Cardiac muscle cell (in vitro differentiated cells and primary cell): ENCODE data around the gene EXOC3L4. TPM values are rescaled to one million over a fixed set of nuclear protein-coding genes. Genes with fewer than 3 reads are reported as not detected.
"Not testable (repeated sequence)": the region's sequence is repeated elsewhere in the genome, so short reads cannot be mapped to it uniquely, and the experiment has no call there.

Experiments used
- DNase-seq, 2 donors: peaks; one replicate each; pipeline versions ENCODE4 v3.0.0 to v3.0.0-alpha.2; 2010 to 2017; ENCODE audit warnings: low read depth in 1 of 2, low spot score in 1 of 2
- H3K27ac ChIP-seq: fragments of 200-600 bp; sonication (generic); 2 replicates; pipeline ENCODE4 v1.5.1; 2016
- H3K27me3 ChIP-seq: fragments of 200-600 bp; sonication (generic); 2 replicates; pipeline ENCODE4 v1.6.0; 2016; ENCODE audit warnings: control low read depth
- H3K36me3 ChIP-seq: fragments of 200-600 bp; sonication (generic); 2 replicates; pipeline ENCODE4 v1.5.1; 2016; ENCODE audit warnings: control low read depth
- H3K4me1 ChIP-seq: fragments of 200-600 bp; sonication (generic); 2 replicates; pipeline ENCODE4 v1.8.1; 2017; ENCODE audit warnings: low read depth, mild to moderate bottlenecking, mixed run types
- H3K4me3 ChIP-seq: fragments of 200-600 bp; sonication (generic); 2 replicates; pipeline ENCODE4 v1.5.1; 2016; ENCODE audit warnings: mild to moderate bottlenecking
- H3K9me3 ChIP-seq: fragments of 200-600 bp; sonication (generic); 2 replicates; pipeline ENCODE4 v1.5.1; 2017; ENCODE audit warnings: low read depth, mild to moderate bottlenecking, control low read depth
- polyA plus RNA-seq: library from polyadenylated mRNA; unstranded; fragments of >200 nt; fragmentation: Nextera tagmentation; extraction: Ambion mirVana; gene quantifications from 2 replicates; pipeline ENCODE4 v1.2.1, GENCODE V29; 2016
- total RNA-seq: library from RNA; depleted of rRNA; stranded (reverse); fragments of >200 nt; gene quantifications from 2 replicates; pipeline ENCODE4 v1.2.3, GENCODE V29; 2016
- TF ChIP-seq, protein P1 (sequence below): IDR thresholded peaks from 2 replicates; pipeline ENCODE4 v1.5.1; 2012; ENCODE audit warnings: low read depth, mild to moderate bottlenecking, low read length

Gene EXOC3L4
- total RNA-seq (1.7 and 5.5 TPM in 2 replicates), polyA plus RNA-seq (2.7 and 6.3 TPM in 2 replicates)

DNA sequence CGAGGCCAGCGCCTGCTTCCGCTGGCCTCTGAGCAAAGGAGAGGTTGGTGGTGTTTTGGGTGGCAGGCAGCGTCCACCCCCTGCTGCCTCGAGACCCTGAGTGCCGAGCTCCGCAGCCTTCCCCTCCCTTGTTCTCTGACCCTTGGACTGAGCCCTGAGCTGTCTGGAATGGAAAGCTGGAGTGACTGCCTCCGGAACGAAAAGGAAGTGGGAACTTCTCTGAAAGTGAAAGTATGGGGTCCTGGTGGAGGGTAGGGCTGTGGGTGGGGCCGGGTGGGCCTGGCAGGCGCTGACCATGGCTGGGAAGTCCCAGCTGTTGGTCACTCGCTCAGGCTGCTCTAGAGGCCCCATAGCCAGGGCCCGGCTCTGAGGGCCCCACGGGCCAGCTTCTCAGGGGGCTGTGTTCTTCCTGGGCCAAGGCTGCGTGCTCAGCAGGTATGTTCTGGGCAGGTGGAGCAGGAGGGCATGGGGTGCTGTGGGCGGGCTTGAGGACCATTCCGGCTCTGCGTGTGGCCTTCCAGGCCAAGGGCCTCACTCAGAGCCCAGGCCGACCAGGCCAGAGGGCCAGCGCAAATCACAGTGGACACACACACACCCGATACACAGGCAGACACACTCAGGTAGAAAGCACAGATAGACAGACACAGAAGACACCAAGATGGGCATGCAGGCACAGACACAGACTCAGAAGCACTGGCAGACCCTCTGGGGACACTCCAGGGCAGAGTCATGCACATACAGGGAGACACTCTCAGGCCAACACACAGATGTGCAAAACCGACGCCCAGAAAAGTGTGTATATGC lies at the start of gene EXOC3L4:
TSS of gene EXOC3L4 (plus strand) at position 320 of the 804 bp plus-strand sequence. CDS start 5,495 bp downstream, outside the sequence.
- Histone ChIP-seq H3K4me1 (peaks cover 8% of the 10 kb centered on the region), H3K27ac (no peak within 1 kb of the TSS), H3K9me3 (no peaks in the 10 kb centered on the region), H3K27me3 (peaks cover 6% of the 10 kb centered on the region), H3K4me3 (no peak within 1 kb of the TSS), H3K36me3 (no peaks in the 10 kb centered on the region)
- TF ChIP-seq, protein P1, sequence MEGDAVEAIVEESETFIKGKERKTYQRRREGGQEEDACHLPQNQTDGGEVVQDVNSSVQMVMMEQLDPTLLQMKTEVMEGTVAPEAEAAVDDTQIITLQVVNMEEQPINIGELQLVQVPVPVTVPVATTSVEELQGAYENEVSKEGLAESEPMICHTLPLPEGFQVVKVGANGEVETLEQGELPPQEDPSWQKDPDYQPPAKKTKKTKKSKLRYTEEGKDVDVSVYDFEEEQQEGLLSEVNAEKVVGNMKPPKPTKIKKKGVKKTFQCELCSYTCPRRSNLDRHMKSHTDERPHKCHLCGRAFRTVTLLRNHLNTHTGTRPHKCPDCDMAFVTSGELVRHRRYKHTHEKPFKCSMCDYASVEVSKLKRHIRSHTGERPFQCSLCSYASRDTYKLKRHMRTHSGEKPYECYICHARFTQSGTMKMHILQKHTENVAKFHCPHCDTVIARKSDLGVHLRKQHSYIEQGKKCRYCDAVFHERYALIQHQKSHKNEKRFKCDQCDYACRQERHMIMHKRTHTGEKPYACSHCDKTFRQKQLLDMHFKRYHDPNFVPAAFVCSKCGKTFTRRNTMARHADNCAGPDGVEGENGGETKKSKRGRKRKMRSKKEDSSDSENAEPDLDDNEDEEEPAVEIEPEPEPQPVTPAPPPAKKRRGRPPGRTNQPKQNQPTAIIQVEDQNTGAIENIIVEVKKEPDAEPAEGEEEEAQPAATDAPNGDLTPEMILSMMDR = no peak
- no peak for DNase-seq

DNA sequence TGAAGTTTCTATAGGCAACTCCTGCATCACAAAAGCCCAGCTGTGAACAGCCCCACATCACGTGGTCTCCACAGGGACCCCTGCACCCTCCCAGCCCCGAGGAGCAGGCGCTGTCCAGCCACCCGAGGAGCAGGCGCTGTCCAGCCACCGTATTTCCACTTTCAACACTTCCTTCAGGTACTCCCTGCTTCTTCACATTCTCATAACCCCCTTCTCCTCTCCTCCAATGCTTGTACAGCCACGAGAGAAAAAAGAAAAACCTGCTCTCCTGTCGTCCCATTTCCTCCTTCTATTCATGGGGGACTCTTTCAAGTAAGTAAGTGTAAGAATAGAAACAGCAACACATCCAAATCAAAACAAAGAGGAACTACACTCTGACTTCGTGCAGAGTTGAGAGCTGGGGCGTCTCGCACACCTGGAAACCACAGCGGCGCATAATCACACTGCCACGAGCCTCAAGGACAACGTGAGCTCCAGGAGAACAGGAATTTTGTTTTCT lies 49.1 kb upstream of the EXOC3L4 start:
- no peak overlapping the region for H3K4me3 ChIP-seq
- H3K4me1 ChIP-seq = peaks cover 8% of the 10 kb centered on the region
- H3K27me3 ChIP-seq = no peaks in the 10 kb centered on the region
- no peaks in the 10 kb centered on the region for H3K9me3 ChIP-seq
- TF ChIP-seq, protein P1 = no peak
- H3K27ac ChIP-seq = no peak overlapping the region
- H3K36me3 ChIP-seq = no peaks in the 10 kb centered on the region
- peak in 1 of 2 donors; percentile 20 for DNase-seq

DNA sequence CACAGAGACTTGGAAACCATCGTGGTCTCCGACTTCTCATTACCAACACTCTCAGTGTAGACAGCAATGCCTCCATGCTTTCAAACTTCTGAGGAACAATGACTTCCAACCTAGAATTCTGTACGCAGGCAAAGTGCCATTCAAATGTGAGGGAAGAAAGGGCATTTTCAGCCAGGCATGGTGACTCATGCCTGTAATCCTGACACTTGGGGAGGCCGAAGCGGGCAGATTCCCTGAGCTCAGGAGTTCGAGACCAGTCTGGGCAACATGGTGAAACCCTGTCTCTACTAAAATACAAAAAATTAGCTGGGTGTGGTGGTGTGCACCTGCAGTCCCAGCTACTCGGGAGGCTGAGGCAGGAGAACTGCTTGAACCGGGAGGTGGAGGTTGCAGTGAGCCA lies 47.1 kb upstream of the EXOC3L4 start:
- not testable (repeated sequence) for H3K27ac ChIP-seq, H3K36me3 ChIP-seq, H3K4me1 ChIP-seq, H3K9me3 ChIP-seq, H3K27me3 ChIP-seq, DNase-seq, H3K4me3 ChIP-seq

DNA sequence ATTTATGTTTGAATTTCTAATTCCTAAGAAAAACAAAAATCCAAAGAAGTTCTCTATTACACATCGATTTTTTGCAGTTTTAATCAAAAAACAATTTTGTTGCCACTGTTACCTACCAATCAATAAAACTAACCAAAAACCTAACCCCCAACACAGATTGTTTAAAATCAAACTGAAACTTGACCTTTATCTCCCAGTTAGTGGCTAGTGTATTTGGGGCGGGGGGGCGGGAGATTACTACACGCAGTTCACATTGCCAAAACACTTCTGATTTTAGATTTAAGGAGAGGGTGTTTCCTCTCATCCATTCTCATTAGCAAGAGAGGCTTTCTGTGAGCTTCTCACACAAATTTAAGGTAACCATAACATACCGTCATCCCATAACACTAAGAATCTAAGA lies 43.6 kb upstream of the EXOC3L4 start:
- H3K4me3 ChIP-seq = no peak overlapping the region
- peak overlapping the region; percentile 71 for H3K27ac ChIP-seq
- H3K9me3 ChIP-seq = no peaks in the 10 kb centered on the region
- TF ChIP-seq, protein P1 = no peak
- H3K4me1 ChIP-seq = peaks cover 7% of the 10 kb centered on the region
- no peaks in the 10 kb centered on the region for H3K27me3 ChIP-seq
- no peak for DNase-seq
- no peaks in the 10 kb centered on the region for H3K36me3 ChIP-seq

DNA sequence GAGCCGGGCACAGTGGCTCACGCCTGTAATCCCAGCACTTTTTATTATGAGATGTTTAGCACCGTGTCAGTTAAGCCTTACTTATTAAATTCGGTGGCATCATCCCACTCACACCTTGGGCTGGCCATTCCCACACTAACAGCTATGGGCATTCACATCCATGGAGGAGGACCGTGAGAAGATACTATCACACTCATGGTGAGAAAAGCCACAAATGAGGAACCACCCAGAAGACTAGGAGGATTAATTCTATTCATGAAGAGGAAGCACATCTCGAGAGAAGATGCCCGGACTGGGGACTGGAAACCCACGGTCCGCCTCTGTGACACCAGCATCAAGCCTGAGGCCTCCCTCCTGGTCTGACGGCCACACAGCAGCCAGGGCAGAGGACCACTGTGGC lies 42.1 kb upstream of the EXOC3L4 start:
- Histone ChIP-seq H3K9me3 (no peaks in the 10 kb centered on the region), H3K27me3 (no peaks in the 10 kb centered on the region), H3K27ac (no peak overlapping the region), H3K4me3 (no peak overlapping the region), H3K4me1 (peaks cover 5% of the 10 kb centered on the region), H3K36me3 (no peaks in the 10 kb centered on the region)
- no peak for DNase-seq
- TF ChIP-seq, protein P1 = no peak

DNA sequence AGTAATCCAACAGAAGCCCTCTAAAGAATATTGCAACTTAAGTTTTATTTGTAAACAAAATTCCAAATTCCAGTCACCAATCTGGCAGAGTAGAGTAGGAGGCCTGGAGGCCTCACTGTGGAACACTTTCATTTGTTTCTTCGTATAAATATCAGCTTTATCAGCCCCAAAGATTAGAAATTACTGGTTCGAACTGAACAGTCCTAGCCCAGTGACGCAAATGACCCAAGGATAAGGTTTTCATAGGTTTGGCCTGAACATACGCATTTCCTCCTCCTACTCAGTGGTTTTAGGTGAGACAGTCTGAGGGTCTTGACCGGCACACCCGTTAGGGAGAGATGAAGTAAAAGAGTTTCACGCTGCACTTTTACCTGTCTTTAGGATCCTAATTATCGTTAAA lies 38.8 kb upstream of the EXOC3L4 start:
- H3K4me3 ChIP-seq = peak overlapping the region; percentile 92
- no peak overlapping the region for H3K27ac ChIP-seq
- TF ChIP-seq, protein P1 = no peak

More for the DNA sequence above, 38.8 kb upstream of the EXOC3L4 start:
- peak in 1 of 2 donors; percentile 65 for DNase-seq
- Histone ChIP-seq H3K4me1 (peaks cover 11% of the 10 kb centered on the region), H3K27me3 (no peaks in the 10 kb centered on the region), H3K9me3 (no peaks in the 10 kb centered on the region), H3K36me3 (no peaks in the 10 kb centered on the region)
